GM21447 (cell line): ENCODE measurements around the gene MAT1A.
"Not testable (repeated sequence)": the region's sequence is repeated elsewhere in the genome, so short reads cannot be mapped to it uniquely, and the experiment has no call there.

Experiments used
- ATAC-seq: cut with Tn5 transposase; IDR thresholded peaks from one replicate; pipeline ENCODE4 v1.9.1; 2021; ENCODE audit not compliant: unreplicated experiment

The MAT1A gene

DNA sequence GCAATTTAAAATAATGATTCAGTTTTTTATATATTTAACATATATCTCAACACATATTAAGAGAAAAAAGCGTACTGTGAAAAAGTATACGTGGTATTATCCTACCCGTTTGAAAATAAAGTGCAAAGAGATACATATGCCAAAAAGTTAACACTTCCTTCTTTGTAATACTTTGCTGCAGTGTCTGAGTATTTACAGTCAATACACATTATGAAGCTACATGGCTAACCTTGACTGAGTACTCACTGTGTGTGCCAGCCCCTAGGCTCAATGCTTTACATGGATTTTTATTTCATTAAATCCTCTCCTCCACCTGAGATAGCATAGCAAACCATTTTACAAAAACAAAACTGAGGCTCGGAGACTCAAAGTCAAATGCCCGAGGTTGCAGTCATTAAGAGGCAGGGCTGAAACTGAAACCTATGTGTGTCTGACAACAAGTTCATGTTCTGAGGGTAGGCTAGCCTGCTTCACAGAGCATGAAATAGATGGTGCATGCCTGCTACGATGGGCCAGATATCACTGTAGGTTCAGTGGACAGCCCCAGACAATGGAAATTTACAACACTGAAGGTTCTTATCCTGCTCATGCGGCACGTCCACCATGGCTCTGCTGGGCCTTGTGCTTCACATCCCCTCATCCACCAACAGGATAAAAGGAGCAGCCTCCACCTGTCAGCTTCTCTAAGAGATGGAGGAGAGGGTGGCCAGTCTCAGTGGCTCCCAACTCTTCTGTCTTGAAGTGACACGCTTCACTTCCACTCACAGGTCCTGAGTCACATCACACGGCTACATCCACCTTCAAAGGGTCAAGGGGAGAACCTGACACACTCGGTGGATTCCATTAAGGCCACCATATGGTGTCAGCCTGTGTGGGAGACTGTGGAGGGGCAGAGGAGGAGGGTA is 54.9 kb downstream of the MAT1A start:
- ATAC-seq: peak; percentile 100

DNA sequence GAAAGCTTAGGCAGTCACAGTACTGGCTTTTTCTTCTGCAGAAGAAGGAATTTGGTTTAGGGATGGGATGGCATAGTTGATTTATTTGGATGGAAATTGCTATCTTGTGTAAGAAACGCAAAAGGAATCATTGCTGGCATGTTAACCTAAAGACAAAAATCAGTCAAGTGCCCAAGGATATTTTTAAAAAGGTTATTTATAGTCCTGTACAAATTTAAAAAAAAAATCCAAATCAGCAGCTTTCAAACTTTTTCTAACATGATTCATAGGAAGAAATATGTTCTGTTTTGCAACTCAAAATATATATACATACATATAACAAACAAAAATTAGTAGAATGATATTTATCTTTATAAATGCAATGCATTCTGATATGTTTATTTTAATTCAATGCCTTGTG is 55.6 kb downstream of the MAT1A start:
- ATAC-seq: not testable (repeated sequence)

DNA sequence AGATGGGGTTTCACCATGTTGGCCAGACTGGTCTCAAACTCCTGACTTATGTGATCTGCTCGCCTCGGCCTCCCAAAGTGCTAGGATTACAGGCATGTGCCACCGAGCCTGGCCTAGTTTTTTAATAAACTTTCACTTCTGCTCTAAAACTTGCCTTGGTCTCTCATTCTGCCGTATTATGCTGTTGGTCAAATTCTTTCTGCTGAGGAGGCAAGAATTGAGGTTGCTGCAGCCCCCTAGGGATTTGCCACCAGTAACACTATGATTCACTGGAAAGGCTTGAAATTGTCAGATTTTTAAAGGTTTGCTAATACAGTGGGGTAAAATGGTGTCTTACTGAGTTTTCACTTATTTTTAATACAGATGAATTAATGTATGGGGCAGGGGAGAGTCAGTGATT is 62.7 kb downstream of the MAT1A start:
- ATAC-seq: peak; percentile 73

DNA sequence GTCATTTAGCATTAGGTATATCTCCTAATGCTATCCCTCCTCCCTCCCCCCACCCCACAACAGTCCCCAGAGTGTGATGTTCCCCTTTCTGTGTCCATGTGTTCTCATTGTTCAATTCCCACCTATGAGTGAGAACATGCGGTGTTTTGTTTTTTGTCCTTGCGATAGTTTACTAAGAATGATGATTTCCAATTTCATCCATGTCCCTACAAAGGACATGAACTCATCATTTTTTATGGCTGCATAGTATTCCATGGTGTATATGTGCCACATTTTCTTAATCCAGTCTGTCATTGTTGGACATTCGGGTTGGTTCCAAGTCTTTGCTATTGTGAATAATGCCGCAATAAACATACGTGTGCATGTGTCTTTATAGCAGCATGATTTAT is 66.4 kb downstream of the MAT1A start:
- ATAC-seq: not testable (repeated sequence)
